ENCODE results near the gene RIC3.

Gene RIC3

DNA sequence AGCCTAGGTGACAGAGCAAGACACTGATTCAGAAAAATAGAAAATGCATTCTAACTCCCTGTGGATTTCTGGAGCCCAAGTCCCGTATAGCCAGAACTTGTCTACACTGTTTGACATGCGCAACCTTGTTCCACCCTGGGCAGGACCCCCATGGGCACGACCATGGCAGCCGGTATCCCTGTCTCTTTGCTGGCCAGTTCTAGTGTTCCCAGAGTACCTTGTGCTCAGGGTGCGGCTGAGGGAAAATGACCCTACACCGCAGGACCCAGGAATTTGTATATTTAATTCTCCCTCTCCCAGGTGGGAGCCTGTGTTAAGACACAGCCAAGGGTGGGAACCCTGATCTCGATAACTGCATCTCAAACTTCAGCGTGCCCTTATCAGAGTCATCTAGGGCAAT, 36.7 kb upstream of the RIC3 start:
- H3K27me3 ChIP-seq (ENCODE audit: control insufficient read depth in 1 of 2, insufficient read depth in 1 of 2, low read length in 2 of 2) = peaks cover 31 to 74% of the 10 kb centered on the region in 2 experiments
- no peaks in the 10 kb centered on the region for H3K9me3 ChIP-seq (ENCODE audit: control insufficient read depth, low read length)
- no peak overlapping the region for H2BK120ac ChIP-seq (ENCODE audit: low read depth, low read length)
- H3K4ac ChIP-seq (ENCODE audit: low read depth in 1 of 2, low read length in 2 of 2) = no peak overlapping the region
- WGBS = 91% methylated on average over 8 of the region's 8 CpGs
- H3K4me3 ChIP-seq (ENCODE audit: insufficient read depth in 1 of 2, low read depth in 1 of 2, low read length in 2 of 2) = no peak overlapping the region
- no peak overlapping the region for H2AK5ac ChIP-seq (ENCODE audit: low read length, severe bottlenecking)
- no peak overlapping the region for H2BK5ac ChIP-seq (ENCODE audit: low read depth, low read length, poor library complexity, severe bottlenecking)
- no peak overlapping the region for H3K27ac ChIP-seq (ENCODE audit: low read length, poor library complexity, severe bottlenecking)
- H3K14ac ChIP-seq (ENCODE audit: low read length in 2 of 2) = no peak overlapping the region
- no peak overlapping the region for H3K4me2 ChIP-seq (ENCODE audit: low read length, poor library complexity, severe bottlenecking)
- H3K4me1 ChIP-seq (ENCODE audit: control insufficient read depth, insufficient read depth, low read depth, low read length) = no peaks in the 10 kb centered on the region
- no peak overlapping the region for H3K18ac ChIP-seq (ENCODE audit: low read depth in 1 of 2, low read length in 2 of 2)
- no peak overlapping the region for H3K9ac ChIP-seq (ENCODE audit: low read length)
- no peaks in the 10 kb centered on the region for H3K79me1 ChIP-seq (replicated peaks; ENCODE audit: low read length, poor library complexity, severe bottlenecking)
- H2BK15ac ChIP-seq (ENCODE audit: low read depth, poor library complexity, severe bottlenecking) = no peak overlapping the region
- no peak overlapping the region for H4K8ac ChIP-seq (ENCODE audit: low read length)
- H2BK12ac ChIP-seq (ENCODE audit: low read length in 2 of 2) = no peak overlapping the region
- no peaks in the 10 kb centered on the region for H3K36me3 ChIP-seq (ENCODE audit: control insufficient read depth in 1 of 2, insufficient read depth in 2 of 2, low read depth in 1 of 2, low read length in 2 of 2)
- no peak overlapping the region for H4K91ac ChIP-seq (ENCODE audit: low read length)
- no peak overlapping the region for H2AFZ ChIP-seq (ENCODE audit: low read depth, low read length)
- H3K23ac ChIP-seq (ENCODE audit: low read length in 2 of 2) = no peak overlapping the region
- DNase-seq = no peak

DNA sequence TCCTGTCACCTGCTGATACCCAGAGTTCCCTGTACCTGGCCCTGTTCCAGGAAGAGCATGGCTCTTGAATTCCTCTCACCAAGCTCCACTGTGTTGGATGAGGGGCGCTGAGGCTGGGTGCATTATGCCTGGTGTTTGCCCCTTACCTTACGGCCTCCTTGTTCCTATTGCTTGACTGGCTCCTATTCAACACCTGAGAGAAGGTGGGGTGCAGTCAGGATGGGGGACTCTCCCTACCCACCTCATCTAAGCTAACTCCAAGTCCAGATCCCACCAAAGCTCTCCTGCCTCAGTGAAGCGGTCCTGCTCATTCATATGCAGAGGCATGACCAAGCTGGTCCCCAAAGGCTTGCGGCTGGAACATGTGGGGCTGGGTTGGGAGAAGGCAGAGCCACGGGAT, 35.8 kb upstream of the RIC3 start:
- Histone ChIP-seq H2AFZ (ENCODE audit: low read depth, low read length) (no peak overlapping the region), H3K9ac (ENCODE audit: low read length) (no peak overlapping the region), H2BK12ac (ENCODE audit: low read length in 2 of 2) (no peak overlapping the region), H3K9me3 (ENCODE audit: control insufficient read depth, low read length) (no peaks in the 10 kb centered on the region), H3K23ac (ENCODE audit: low read length in 2 of 2) (no peak overlapping the region), H2AK5ac (ENCODE audit: low read length, severe bottlenecking) (no peak overlapping the region), H3K4me1 (ENCODE audit: control insufficient read depth, insufficient read depth, low read depth, low read length) (no peaks in the 10 kb centered on the region), H2BK120ac (ENCODE audit: low read depth, low read length) (no peak overlapping the region), H3K79me1 (replicated peaks; ENCODE audit: low read length, poor library complexity, severe bottlenecking) (no peaks in the 10 kb centered on the region), H4K8ac (ENCODE audit: low read length) (no peak overlapping the region), H3K4me2 (ENCODE audit: low read length, poor library complexity, severe bottlenecking) (no peak overlapping the region), H4K91ac (ENCODE audit: low read length) (no peak overlapping the region), H3K36me3 (ENCODE audit: control insufficient read depth in 1 of 2, insufficient read depth in 2 of 2, low read depth in 1 of 2, low read length in 2 of 2) (no peaks in the 10 kb centered on the region), H3K14ac (ENCODE audit: low read length in 2 of 2) (no peak overlapping the region), H3K4me3 (ENCODE audit: insufficient read depth in 1 of 2, low read depth in 1 of 2, low read length in 2 of 2) (no peak overlapping the region), H3K18ac (ENCODE audit: low read depth in 1 of 2, low read length in 2 of 2) (no peak overlapping the region), H3K4ac (ENCODE audit: low read depth in 1 of 2, low read length in 2 of 2) (no peak overlapping the region), H2BK5ac (ENCODE audit: low read depth, low read length, poor library complexity, severe bottlenecking) (no peak overlapping the region), H2BK15ac (ENCODE audit: low read depth, poor library complexity, severe bottlenecking) (no peak overlapping the region), H3K27me3 (ENCODE audit: control insufficient read depth in 1 of 2, insufficient read depth in 1 of 2, low read length in 2 of 2) (peaks cover 31 to 77% of the 10 kb centered on the region in 2 experiments), H3K27ac (ENCODE audit: low read length, poor library complexity, severe bottlenecking) (no peak overlapping the region)
- DNase-seq = no peak
- WGBS = 66% methylated on average over 4 of the region's 5 CpGs

- no peak overlapping the region for H2BK12ac ChIP-seq (ENCODE audit: low read length in 2 of 2)
- H3K9ac ChIP-seq (ENCODE audit: low read length) = no peak overlapping the region
- H3K4me2 ChIP-seq (ENCODE audit: low read length, poor library complexity, severe bottlenecking) = no peak overlapping the region
- H3K23ac ChIP-seq (ENCODE audit: low read length in 2 of 2) = no peak overlapping the region
- no peak overlapping the region for H4K8ac ChIP-seq (ENCODE audit: low read length)
- H3K79me1 ChIP-seq (replicated peaks; ENCODE audit: low read length, poor library complexity, severe bottlenecking) = no peaks in the 10 kb centered on the region
- peaks cover 28 to 77% of the 10 kb centered on the region in 2 experiments for H3K27me3 ChIP-seq (ENCODE audit: control insufficient read depth in 1 of 2, insufficient read depth in 1 of 2, low read length in 2 of 2)
- no peak overlapping the region for H3K4me3 ChIP-seq (ENCODE audit: insufficient read depth in 1 of 2, low read depth in 1 of 2, low read length in 2 of 2)
- H3K9me3 ChIP-seq (ENCODE audit: control insufficient read depth, low read length) = no peaks in the 10 kb centered on the region
- H3K18ac ChIP-seq (ENCODE audit: low read depth in 1 of 2, low read length in 2 of 2) = no peak overlapping the region
- H3K27ac ChIP-seq (ENCODE audit: low read length, poor library complexity, severe bottlenecking) = no peak overlapping the region
- no peak overlapping the region for H2AK5ac ChIP-seq (ENCODE audit: low read length, severe bottlenecking)
- no peak for DNase-seq
- H3K14ac ChIP-seq (ENCODE audit: low read length in 2 of 2) = no peak overlapping the region
- no peak overlapping the region for H2BK120ac ChIP-seq (ENCODE audit: low read depth, low read length)
- H2AFZ ChIP-seq (ENCODE audit: low read depth, low read length) = no peak overlapping the region
- no peaks in the 10 kb centered on the region for H3K4me1 ChIP-seq (ENCODE audit: control insufficient read depth, insufficient read depth, low read depth, low read length)
- H4K91ac ChIP-seq (ENCODE audit: low read length) = no peak overlapping the region
- H3K36me3 ChIP-seq (ENCODE audit: control insufficient read depth in 1 of 2, insufficient read depth in 2 of 2, low read depth in 1 of 2, low read length in 2 of 2) = no peaks in the 10 kb centered on the region
- no peak overlapping the region for H3K4ac ChIP-seq (ENCODE audit: low read depth in 1 of 2, low read length in 2 of 2)
- H2BK15ac ChIP-seq (ENCODE audit: low read depth, poor library complexity, severe bottlenecking) = no peak overlapping the region
- no peak overlapping the region for H2BK5ac ChIP-seq (ENCODE audit: low read depth, low read length, poor library complexity, severe bottlenecking)
- 70% methylated on average over 5 of the region's 5 CpGs for WGBS
Observed at GRCh38 chr11:8204025-8204424, 35.2 kb upstream of the RIC3 start.

DNA sequence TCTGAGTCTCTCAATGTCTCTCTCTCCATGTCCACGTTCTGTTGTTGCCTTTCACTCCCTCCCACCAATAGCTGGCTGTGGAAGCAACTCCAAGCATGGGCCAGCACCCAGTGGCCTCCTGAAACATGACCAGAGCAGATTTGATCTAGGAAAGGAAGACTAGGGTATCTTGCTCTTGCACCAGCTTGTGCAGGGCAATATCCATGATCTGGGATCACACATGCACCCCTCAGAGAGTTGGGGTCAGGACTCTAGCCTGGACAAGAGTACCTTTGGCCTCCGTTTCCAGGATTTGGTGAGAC, 34.5 kb upstream of the RIC3 start:
- WGBS = 32% methylated on average over 2 of the region's 2 CpGs
- no peak for DNase-seq

More for the DNA sequence above, 34.5 kb upstream of the RIC3 start:
- Histone ChIP-seq H2AK5ac (ENCODE audit: low read length, severe bottlenecking) (no peak overlapping the region), H3K9me3 (ENCODE audit: control insufficient read depth, low read length) (no peaks in the 10 kb centered on the region), H3K4ac (ENCODE audit: low read depth in 1 of 2, low read length in 2 of 2) (no peak overlapping the region), H2BK5ac (ENCODE audit: low read depth, low read length, poor library complexity, severe bottlenecking) (no peak overlapping the region), H3K36me3 (ENCODE audit: control insufficient read depth in 1 of 2, insufficient read depth in 2 of 2, low read depth in 1 of 2, low read length in 2 of 2) (no peaks in the 10 kb centered on the region), H2BK15ac (ENCODE audit: low read depth, poor library complexity, severe bottlenecking) (no peak overlapping the region), H3K4me3 (ENCODE audit: insufficient read depth in 1 of 2, low read depth in 1 of 2, low read length in 2 of 2) (no peak overlapping the region), H3K14ac (ENCODE audit: low read length in 2 of 2) (no peak overlapping the region), H2BK12ac (ENCODE audit: low read length in 2 of 2) (no peak overlapping the region), H3K4me1 (ENCODE audit: control insufficient read depth, insufficient read depth, low read depth, low read length) (no peaks in the 10 kb centered on the region), H3K27me3 (ENCODE audit: control insufficient read depth in 1 of 2, insufficient read depth in 1 of 2, low read length in 2 of 2) (peaks cover 23 to 79% of the 10 kb centered on the region in 2 experiments), H3K79me1 (replicated peaks; ENCODE audit: low read length, poor library complexity, severe bottlenecking) (no peaks in the 10 kb centered on the region), H3K27ac (ENCODE audit: low read length, poor library complexity, severe bottlenecking) (no peak overlapping the region), H4K91ac (ENCODE audit: low read length) (no peak overlapping the region), H3K4me2 (ENCODE audit: low read length, poor library complexity, severe bottlenecking) (no peak overlapping the region), H3K9ac (ENCODE audit: low read length) (no peak overlapping the region), H4K8ac (ENCODE audit: low read length) (no peak overlapping the region), H3K23ac (ENCODE audit: low read length in 2 of 2) (no peak overlapping the region), H3K18ac (ENCODE audit: low read depth in 1 of 2, low read length in 2 of 2) (no peak overlapping the region), H2AFZ (ENCODE audit: low read depth, low read length) (no peak overlapping the region), H2BK120ac (ENCODE audit: low read depth, low read length) (no peak overlapping the region)

All from mesenchymal stem cell (in vitro differentiated cells and primary cell).